ENCODE measurements around the gene IVL. TPM values are rescaled to one million over a fixed set of nuclear protein-coding genes. Genes with fewer than 3 reads are reported as not detected.

The IVL gene
- total RNA-seq, 1 donor from 2014 or later, result not detected

DNA sequence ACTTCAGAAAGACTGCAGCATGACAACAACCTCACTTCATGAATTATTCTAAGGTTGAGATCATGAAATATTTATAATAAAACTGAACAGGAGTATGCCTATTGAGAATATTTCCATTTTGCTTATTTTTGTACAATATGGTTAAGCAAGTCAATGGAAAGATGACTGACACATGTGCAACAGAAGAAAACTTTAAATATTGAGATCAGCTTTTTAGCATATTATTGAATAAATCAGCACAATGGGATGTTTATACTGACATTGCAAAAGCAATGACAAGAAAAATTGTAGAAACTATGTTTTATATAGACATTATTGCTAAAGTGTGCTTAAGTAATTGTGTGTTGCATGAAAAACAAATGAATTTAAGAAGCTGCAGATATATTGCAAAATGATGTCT lies 43.9 kb upstream of the IVL start:
- no peak for DNase-seq
- no peaks in the 10 kb centered on the region for H3K36me3 ChIP-seq
- no peaks in the 10 kb centered on the region for H3K9me3 ChIP-seq (replicated peaks)
- TF ChIP-seq, protein P1, sequence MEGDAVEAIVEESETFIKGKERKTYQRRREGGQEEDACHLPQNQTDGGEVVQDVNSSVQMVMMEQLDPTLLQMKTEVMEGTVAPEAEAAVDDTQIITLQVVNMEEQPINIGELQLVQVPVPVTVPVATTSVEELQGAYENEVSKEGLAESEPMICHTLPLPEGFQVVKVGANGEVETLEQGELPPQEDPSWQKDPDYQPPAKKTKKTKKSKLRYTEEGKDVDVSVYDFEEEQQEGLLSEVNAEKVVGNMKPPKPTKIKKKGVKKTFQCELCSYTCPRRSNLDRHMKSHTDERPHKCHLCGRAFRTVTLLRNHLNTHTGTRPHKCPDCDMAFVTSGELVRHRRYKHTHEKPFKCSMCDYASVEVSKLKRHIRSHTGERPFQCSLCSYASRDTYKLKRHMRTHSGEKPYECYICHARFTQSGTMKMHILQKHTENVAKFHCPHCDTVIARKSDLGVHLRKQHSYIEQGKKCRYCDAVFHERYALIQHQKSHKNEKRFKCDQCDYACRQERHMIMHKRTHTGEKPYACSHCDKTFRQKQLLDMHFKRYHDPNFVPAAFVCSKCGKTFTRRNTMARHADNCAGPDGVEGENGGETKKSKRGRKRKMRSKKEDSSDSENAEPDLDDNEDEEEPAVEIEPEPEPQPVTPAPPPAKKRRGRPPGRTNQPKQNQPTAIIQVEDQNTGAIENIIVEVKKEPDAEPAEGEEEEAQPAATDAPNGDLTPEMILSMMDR (IDR thresholded peaks at IDR 0.05; ENCODE audit: borderline replicate concordance), result no peak
- H3K4me1 ChIP-seq, result no peaks in the 10 kb centered on the region
- H3K27ac ChIP-seq (replicated peaks), result no peak overlapping the region
- H3K4me3 ChIP-seq, result no peak overlapping the region
- H3K27me3 ChIP-seq (ENCODE audit: low read depth), result peaks cover 6% of the 10 kb centered on the region
- intact Hi-C loops (cut with micrococcal nuclease), result no loop called here

- no peak overlapping the region for H3K27ac ChIP-seq (replicated peaks)
- no peaks in the 10 kb centered on the region for H3K36me3 ChIP-seq
- H3K9me3 ChIP-seq (replicated peaks), result no peaks in the 10 kb centered on the region
- no peaks in the 10 kb centered on the region for H3K4me1 ChIP-seq
- intact Hi-C loops (cut with micrococcal nuclease), result no loop called here
- TF ChIP-seq, protein P1 (IDR thresholded peaks at IDR 0.05; ENCODE audit: borderline replicate concordance), result no peak
- no peak for DNase-seq
- H3K4me3 ChIP-seq, result no peak overlapping the region
- peaks cover 10% of the 10 kb centered on the region for H3K27me3 ChIP-seq (ENCODE audit: low read depth)
Measured at GRCh38 chr1:152866321-152866720, 42.0 kb upstream of the IVL start.

- Histone ChIP-seq H3K36me3 (no peaks in the 10 kb centered on the region), H3K4me1 (no peaks in the 10 kb centered on the region), H3K4me3 (no peak overlapping the region), H3K27me3 (ENCODE audit: low read depth) (peaks cover 20% of the 10 kb centered on the region), H3K27ac (replicated peaks) (no peak overlapping the region), H3K9me3 (replicated peaks) (no peaks in the 10 kb centered on the region)
- intact Hi-C loops (cut with micrococcal nuclease), result no loop called here
- TF ChIP-seq, protein P1 (IDR thresholded peaks at IDR 0.05; ENCODE audit: borderline replicate concordance), result peak; percentile 79
- no peak for DNase-seq
Measured at GRCh38 chr1:152869808-152870419, 38.4 kb upstream of the IVL start.

GRCh38 chr1:152870831-152871730 lies 37.3 kb upstream of the IVL start:
- DNase-seq, result no peak
- TF ChIP-seq, protein P1 (IDR thresholded peaks at IDR 0.05; ENCODE audit: borderline replicate concordance), result no peak
- Histone ChIP-seq H3K4me3 (no peak overlapping the region), H3K27me3 (ENCODE audit: low read depth) (peaks cover 20% of the 10 kb centered on the region), H3K27ac (replicated peaks) (no peak overlapping the region), H3K9me3 (replicated peaks) (no peaks in the 10 kb centered on the region), H3K36me3 (no peaks in the 10 kb centered on the region), H3K4me1 (no peaks in the 10 kb centered on the region)
- intact Hi-C loops (cut with micrococcal nuclease), result no loop called here

DNA sequence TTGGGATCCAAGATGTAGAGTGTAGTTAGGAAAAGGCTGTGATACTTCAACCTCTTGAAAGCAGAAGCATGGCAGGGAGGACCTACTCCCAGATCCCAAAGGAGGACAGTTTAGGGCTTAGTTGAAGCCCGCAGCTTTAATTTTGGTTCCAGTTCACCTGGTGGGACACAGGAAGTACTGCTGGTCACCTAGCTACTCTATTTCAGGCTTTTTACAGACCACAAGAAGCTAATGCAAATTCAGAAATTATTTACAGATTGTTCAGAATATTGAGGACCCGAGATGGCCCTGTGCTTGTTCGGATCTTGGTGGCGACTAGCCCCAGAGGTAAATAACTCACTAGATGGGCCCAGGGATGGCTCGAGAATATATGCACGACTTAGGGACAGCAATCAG lies 36.6 kb upstream of the IVL start:
- intact Hi-C loops (cut with micrococcal nuclease), result no loop called here
- no peaks in the 10 kb centered on the region for H3K9me3 ChIP-seq (replicated peaks)
- peaks cover 20% of the 10 kb centered on the region for H3K27me3 ChIP-seq (ENCODE audit: low read depth)
- H3K27ac ChIP-seq (replicated peaks), result no peak overlapping the region
- H3K36me3 ChIP-seq, result no peaks in the 10 kb centered on the region
- TF ChIP-seq, protein P1 (IDR thresholded peaks at IDR 0.05; ENCODE audit: borderline replicate concordance), result no peak
- no peaks in the 10 kb centered on the region for H3K4me1 ChIP-seq
- DNase-seq, result no peak
- no peak overlapping the region for H3K4me3 ChIP-seq
